Fibroblast of skin of back (primary cell): ENCODE data around the gene MCTP1.

Experiments
- DNase-seq: peaks from one replicate; pipeline ENCODE4 v3.0.0-alpha.2; 2013

Gene MCTP1

GRCh38 chr5:95072281-95072680 lies 212.6 kb downstream of the MCTP1 start:
- DNase-seq = no peak

- no peak for DNase-seq
Measured at GRCh38 chr5:95070866-95071265, 214.0 kb downstream of the MCTP1 start.

- no peak for DNase-seq
Measured at GRCh38 chr5:95070453-95070852, 214.4 kb downstream of the MCTP1 start.

GRCh38 chr5:95069948-95070347 lies 214.9 kb downstream of the MCTP1 start:
- no peak for DNase-seq

GRCh38 chr5:95069021-95069420 lies 215.9 kb downstream of the MCTP1 start:
- DNase-seq = no peak

- DNase-seq = no peak
Measured at GRCh38 chr5:95068289-95068910, 216.5 kb downstream of the MCTP1 start.

- no peak for DNase-seq
Measured at GRCh38 chr5:95066048-95066447, 218.8 kb downstream of the MCTP1 start.

- DNase-seq = no peak
Measured at GRCh38 chr5:95063492-95063891, 221.4 kb downstream of the MCTP1 start.

GRCh38 chr5:95060098-95060497 lies 224.8 kb downstream of the MCTP1 start:
- DNase-seq = no peak

GRCh38 chr5:95059636-95060035 lies 225.3 kb downstream of the MCTP1 start:
- no peak for DNase-seq

- DNase-seq = no peak
Measured at GRCh38 chr5:95057615-95058014, 227.3 kb downstream of the MCTP1 start.

GRCh38 chr5:95053253-95053652 lies 231.6 kb downstream of the MCTP1 start:
- no peak for DNase-seq

- no peak for DNase-seq
Measured at GRCh38 chr5:95050708-95051107, 234.2 kb downstream of the MCTP1 start.

GRCh38 chr5:95048628-95049027 lies 236.3 kb downstream of the MCTP1 start:
- DNase-seq = no peak

- no peak for DNase-seq
Measured at GRCh38 chr5:95045181-95045965, 239.5 kb downstream of the MCTP1 start.

- DNase-seq = no peak
Measured at GRCh38 chr5:95044096-95044495, 240.8 kb downstream of the MCTP1 start.

- no peak for DNase-seq
Measured at GRCh38 chr5:95043648-95044047, 241.2 kb downstream of the MCTP1 start.

- DNase-seq = no peak
Measured at GRCh38 chr5:95043234-95043633, 241.7 kb downstream of the MCTP1 start.

GRCh38 chr5:95042037-95042436 lies 242.9 kb downstream of the MCTP1 start:
- DNase-seq = no peak

GRCh38 chr5:95035891-95036685 lies 248.8 kb downstream of the MCTP1 start:
- no peak for DNase-seq

GRCh38 chr5:95032801-95033200 lies 252.1 kb downstream of the MCTP1 start:
- DNase-seq = no peak

GRCh38 chr5:95029569-95030366 lies 255.1 kb downstream of the MCTP1 start:
- DNase-seq = no peak

GRCh38 chr5:95027775-95028174 lies 257.1 kb downstream of the MCTP1 start:
- DNase-seq = no peak
